Sigmoid colon (tissue), 7 donors: Measurements from ENCODE around the gene MSANTD2. TPM values are rescaled to one million over a fixed set of nuclear protein-coding genes. Genes with fewer than 3 reads are reported as not detected.
A peak's percentile ranks its signal among the peaks of the same experiment; 100 is the strongest.

Experiments used
- DNase-seq: peaks from one replicate; pipeline ENCODE4 v3.0.0-alpha.2; 2019
- H3K27ac ChIP-seq, 4 donors: fragments of 200-600 bp; sonication (generic); one replicate each; pipeline ENCODE4 v1.5.1; 2016 to 2019; ENCODE audit warnings: mild to moderate bottlenecking in 1 of 4
- H3K27me3 ChIP-seq, 3 donors: fragments of 200-600 bp; sonication (generic); one replicate each; pipeline ENCODE4 v1.5.1; 2019; ENCODE audit warnings: mild to moderate bottlenecking in 1 of 3
- H3K36me3 ChIP-seq, 4 donors: fragments of 200-600 bp; sonication (generic); one replicate each; pipeline ENCODE4 v1.5.1; 2016 to 2019
- H3K4me1 ChIP-seq, 4 donors: fragments of 200-600 bp; sonication (generic); one replicate each; pipeline ENCODE4 v1.5.1; 2017 to 2019
- H3K4me3 ChIP-seq, 4 donors: fragments of 200-600 bp; sonication (generic); one replicate each; pipeline ENCODE4 v1.5.1; 2017 to 2019; ENCODE audit warnings: mild to moderate bottlenecking in 2 of 4, moderate library complexity in 1 of 4
- H3K9me3 ChIP-seq, 4 donors: fragments of 200-600 bp in 3 of 4; sonication (generic) in 3 of 4; one replicate each; pipeline versions ENCODE4 v1.5.1 to v1.6.1; 2013 to 2019
- CTCF ChIP-seq, 4 experiments: fragments of 450-650 bp in 3 of 4; fragments of 200-600 bp in 1 of 4; IDR thresholded peaks; one replicate each; pipeline ENCODE4 v1.5.1; 2016 to 2019; ENCODE audit warnings: antibody characterized with exemption in 4 of 4, mild to moderate bottlenecking in 3 of 4, moderate library complexity in 2 of 4
- EP300 ChIP-seq, 4 donors: sonication (generic); formaldehyde crosslinking; IDR thresholded peaks; one replicate each; pipeline ENCODE4 v1.6.1; 2017; ENCODE audit warnings: antibody characterized with exemption in 4 of 4
- POLR2A ChIP-seq, 2 donors: fragments of 450-650 bp; IDR thresholded peaks; one replicate each; pipeline ENCODE4 v1.6.1; 2016; ENCODE audit warnings: antibody characterized with exemption in 2 of 2, mild to moderate bottlenecking in 2 of 2, moderate library complexity in 2 of 2
- POLR2AphosphoS5 ChIP-seq, 4 donors: sonication (generic); formaldehyde crosslinking; IDR thresholded peaks; one replicate each; pipeline ENCODE4 v1.6.1; 2017; ENCODE audit warnings: antibody characterized with exemption in 4 of 4
- WGBS, 2 donors: extraction: QIAGEN DNeasy Blood & Tissue Kit; methylation state at CpG; one replicate each; pipeline ENCODE4 v1.1.7; 2013; 5-methylcytosine and 5-hydroxymethylcytosine counted together
- intact Hi-C: fragments of 100-400 bp; cut with DNase I; formaldehyde crosslinking; loops from one replicate; pipeline ENCODE4 v1.15.1; 2023
- polyA plus RNA-seq, 3 donors: library from polyadenylated mRNA; stranded (reverse); fragments of 200-250 nt; gene quantifications; one replicate each; pipeline ENCODE4 v1.2.3, GENCODE V29; 2013
- total RNA-seq, 4 donors: library from RNA; depleted of rRNA; stranded (reverse); fragments of >200 nt; gene quantifications; one replicate each; pipeline ENCODE4 v1.1.0, GENCODE V29; 2016
- donor health status: healthy with polysubstance abuse.
- donor health status: Bipolar disorder and iron deficiency.
- donor health status: healthy.

The MSANTD2 gene
- total and polyA plus RNA-seq, 7 donors = 1.6 to 23.8 (median 8.6) TPM

- H3K4me1 ChIP-seq = peaks cover 0 to 32% (median 28%) of the 10 kb centered on the region in 4 donors
- TF ChIP-seq EP300 (IDR thresholded peaks at IDR 0.05) (no peak), POLR2AphosphoS5 (IDR thresholded peaks at IDR 0.05) (no peak), POLR2A (IDR thresholded peaks at IDR 0.05) (no peak), CTCF (IDR thresholded peaks at IDR 0.05) (no peak)
- H3K9me3 ChIP-seq = no peaks in the 10 kb centered on the region
- H3K4me3 ChIP-seq = peak overlapping the region; percentile 63 to 96 (median 91)
- intact Hi-C loops = no loop called here
- H3K27me3 ChIP-seq = no peaks in the 10 kb centered on the region
- DNase-seq = no peak
- peak overlapping the region; percentile 93 to 98 (median 97) for H3K27ac ChIP-seq
- no peaks in the 10 kb centered on the region for H3K36me3 ChIP-seq
- 1 to 6% methylated on average over 8 of the region's 8 CpGs for WGBS, 2 donors
Measured at GRCh38 chr11:124798991-124799347, 1.2 kb downstream of the MSANTD2 start.

GRCh38 chr11:124796312-124796711, 3.9 kb downstream of the MSANTD2 start:
- Histone ChIP-seq H3K36me3 (no peaks in the 10 kb centered on the region), H3K27me3 (no peaks in the 10 kb centered on the region), H3K27ac (no peak overlapping the region), H3K4me1 (peaks cover 0 to 47% (median 26%) of the 10 kb centered on the region in 4 donors), H3K4me3 (no peak overlapping the region), H3K9me3 (no peaks in the 10 kb centered on the region)
- 89 to 93% methylated on average over 3 of the region's 3 CpGs for WGBS, 2 donors
- intact Hi-C loops = no loop called here
- no peak for DNase-seq
- TF ChIP-seq POLR2AphosphoS5 (IDR thresholded peaks at IDR 0.05) = no peak
- no peak for TF ChIP-seq EP300 (IDR thresholded peaks at IDR 0.05)
- TF ChIP-seq CTCF (IDR thresholded peaks at IDR 0.05) = no peak
- no peak for TF ChIP-seq POLR2A (IDR thresholded peaks at IDR 0.05)

GRCh38 chr11:124793466-124794278, 6.5 kb downstream of the MSANTD2 start:
- H3K4me3 ChIP-seq = no peak overlapping the region
- no peak for TF ChIP-seq EP300 (IDR thresholded peaks at IDR 0.05)
- peak in 3 of 4 experiments; percentile 9 to 48 (median 29) for TF ChIP-seq CTCF (IDR thresholded peaks at IDR 0.05)
- no peak for TF ChIP-seq POLR2AphosphoS5 (IDR thresholded peaks at IDR 0.05)
- TF ChIP-seq POLR2A (IDR thresholded peaks at IDR 0.05) = no peak
- H3K36me3 ChIP-seq = no peaks in the 10 kb centered on the region
- intact Hi-C loops = no loop called here
- no peaks in the 10 kb centered on the region for H3K27me3 ChIP-seq
- no peak overlapping the region for H3K27ac ChIP-seq
- peaks cover 0 to 35% (median 14%) of the 10 kb centered on the region in 4 donors for H3K4me1 ChIP-seq
- WGBS, 2 donors = 82 to 92% methylated on average over 2 of the region's 2 CpGs
- DNase-seq = no peak
- no peaks in the 10 kb centered on the region for H3K9me3 ChIP-seq

GRCh38 chr11:124791626-124792341, 8.4 kb downstream of the MSANTD2 start:
- H3K4me1 ChIP-seq = peaks cover 0 to 28% (median 0%) of the 10 kb centered on the region in 4 donors
- no peaks in the 10 kb centered on the region for H3K27me3 ChIP-seq
- WGBS, 2 donors = 68 to 70% methylated on average over 4 of the region's 4 CpGs
- intact Hi-C loops = no loop called here
- no peaks in the 10 kb centered on the region for H3K36me3 ChIP-seq
- no peak overlapping the region for H3K4me3 ChIP-seq
- no peak overlapping the region for H3K27ac ChIP-seq
- TF ChIP-seq POLR2A (IDR thresholded peaks at IDR 0.05) (no peak), CTCF (IDR thresholded peaks at IDR 0.05) (no peak), EP300 (IDR thresholded peaks at IDR 0.05) (no peak), POLR2AphosphoS5 (IDR thresholded peaks at IDR 0.05) (no peak)
- no peaks in the 10 kb centered on the region for H3K9me3 ChIP-seq
- no peak for DNase-seq
